Left forelimb (tissue), 1 donor: ENCODE results near the gene PNPLA2.

Source experiments
- DNase-seq: peaks from one replicate; pipeline ENCODE4 v3.0.0-alpha.2; 2018; ENCODE audit warnings: low spot score

Gene PNPLA2

DNA sequence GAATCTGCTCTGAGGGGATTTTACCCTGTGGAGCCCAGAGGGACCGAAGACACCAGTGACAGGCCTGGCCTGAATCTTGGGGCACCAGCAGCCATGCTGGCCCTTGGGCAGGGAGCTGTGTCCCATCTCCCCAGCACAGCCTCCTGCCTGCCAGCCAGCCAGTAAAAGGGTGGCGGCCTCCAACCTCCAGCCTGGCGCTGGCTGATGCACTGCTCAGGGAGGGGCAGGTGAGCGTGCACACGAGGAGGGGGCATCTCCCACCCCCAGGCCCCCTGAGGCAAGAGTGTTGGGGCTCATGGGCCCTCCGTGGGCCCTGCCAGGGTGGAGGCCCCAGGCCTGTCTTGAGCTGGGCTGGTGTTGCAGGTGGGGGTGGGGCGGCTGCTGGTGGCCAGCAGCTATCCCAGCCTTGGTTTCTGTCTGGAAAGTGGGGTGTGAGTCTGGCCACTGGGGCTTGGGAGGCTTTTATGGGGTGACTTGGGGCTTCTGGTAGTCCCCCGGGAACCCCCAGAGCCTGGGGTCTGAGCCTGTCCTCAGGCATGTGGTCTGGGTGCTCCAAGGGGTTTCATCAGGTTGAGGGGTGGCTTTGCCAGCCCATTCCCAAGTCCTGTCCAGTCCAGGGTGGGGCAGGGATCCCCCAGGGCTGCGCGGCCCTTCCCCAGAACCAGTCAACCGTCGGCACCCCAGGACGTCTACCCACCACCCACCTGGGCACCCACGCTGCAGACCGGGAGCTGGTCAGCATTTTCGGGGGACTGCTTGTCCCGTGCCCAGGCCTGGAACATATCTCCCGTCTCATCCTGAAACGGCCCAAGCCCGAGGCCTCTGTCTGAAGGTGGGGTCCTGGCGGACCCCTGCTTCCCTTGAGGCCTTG, 41.8 kb downstream of the PNPLA2 start:
- DNase-seq = no peak

DNA sequence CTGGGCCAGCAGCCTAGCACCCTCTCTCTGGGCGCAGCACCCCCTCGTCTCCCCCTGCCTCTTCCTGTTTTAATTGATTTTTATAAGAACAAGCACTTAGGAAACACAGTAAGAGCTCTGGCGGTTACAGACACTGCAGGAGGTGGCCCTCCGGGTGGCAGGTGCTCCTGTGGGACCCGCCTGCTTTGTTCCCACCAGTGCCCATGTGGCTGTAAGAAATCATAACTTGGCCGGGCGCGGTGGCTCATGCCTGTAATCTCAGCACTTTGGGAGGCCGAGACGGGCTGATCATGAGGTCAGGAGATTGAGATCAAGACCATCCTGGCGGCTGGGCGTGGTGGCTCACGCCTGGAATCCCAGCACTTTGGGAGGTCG, 42.4 kb downstream of the PNPLA2 start:
- no peak for DNase-seq

DNA sequence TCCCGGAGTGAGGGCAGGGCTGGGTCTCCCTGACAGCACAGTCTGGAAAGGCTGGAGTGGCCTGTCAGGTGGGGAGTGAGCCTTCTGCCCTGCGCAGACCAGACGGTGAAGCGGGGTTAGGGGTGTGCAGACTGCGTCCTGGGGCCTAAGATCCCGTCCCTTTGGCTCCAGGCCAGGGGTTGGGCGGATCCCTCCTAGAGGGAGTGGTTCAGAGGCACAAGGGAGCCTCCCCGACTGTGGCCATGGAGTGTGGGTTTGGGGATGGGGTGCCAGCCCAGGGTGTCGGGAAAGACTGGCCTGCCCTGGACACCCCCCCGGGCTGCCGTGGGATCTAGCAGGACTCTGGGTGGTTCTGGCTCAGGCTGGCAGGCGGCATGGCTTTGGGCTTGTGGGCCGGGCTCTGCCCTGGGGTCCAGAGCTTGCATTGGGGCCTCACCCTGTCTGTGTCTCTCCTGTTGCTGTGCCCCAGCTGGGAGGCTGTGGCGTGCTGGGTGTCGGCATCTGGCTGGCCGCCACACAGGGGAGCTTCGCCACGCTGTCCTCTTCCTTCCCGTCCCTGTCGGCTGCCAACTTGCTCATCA, 43.5 kb downstream of the PNPLA2 start:
- DNase-seq = no peak

DNA sequence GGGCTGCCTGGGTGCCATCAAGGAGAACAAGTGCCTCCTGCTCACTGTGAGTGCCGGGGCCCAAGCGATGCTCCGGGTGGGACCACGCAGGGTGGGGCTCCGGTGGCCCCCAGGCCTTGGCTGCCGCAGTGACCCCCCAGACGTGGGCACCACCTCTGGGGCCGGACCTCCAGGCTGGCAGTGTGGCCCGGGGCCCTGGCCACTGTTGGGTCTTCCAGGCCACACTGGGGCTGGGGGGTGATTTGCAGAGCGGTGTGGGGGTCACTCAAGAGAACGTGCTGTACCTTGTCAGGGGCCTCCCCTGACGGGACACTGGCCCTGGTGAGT, 43.9 kb downstream of the PNPLA2 start:
- no peak for DNase-seq

DNA sequence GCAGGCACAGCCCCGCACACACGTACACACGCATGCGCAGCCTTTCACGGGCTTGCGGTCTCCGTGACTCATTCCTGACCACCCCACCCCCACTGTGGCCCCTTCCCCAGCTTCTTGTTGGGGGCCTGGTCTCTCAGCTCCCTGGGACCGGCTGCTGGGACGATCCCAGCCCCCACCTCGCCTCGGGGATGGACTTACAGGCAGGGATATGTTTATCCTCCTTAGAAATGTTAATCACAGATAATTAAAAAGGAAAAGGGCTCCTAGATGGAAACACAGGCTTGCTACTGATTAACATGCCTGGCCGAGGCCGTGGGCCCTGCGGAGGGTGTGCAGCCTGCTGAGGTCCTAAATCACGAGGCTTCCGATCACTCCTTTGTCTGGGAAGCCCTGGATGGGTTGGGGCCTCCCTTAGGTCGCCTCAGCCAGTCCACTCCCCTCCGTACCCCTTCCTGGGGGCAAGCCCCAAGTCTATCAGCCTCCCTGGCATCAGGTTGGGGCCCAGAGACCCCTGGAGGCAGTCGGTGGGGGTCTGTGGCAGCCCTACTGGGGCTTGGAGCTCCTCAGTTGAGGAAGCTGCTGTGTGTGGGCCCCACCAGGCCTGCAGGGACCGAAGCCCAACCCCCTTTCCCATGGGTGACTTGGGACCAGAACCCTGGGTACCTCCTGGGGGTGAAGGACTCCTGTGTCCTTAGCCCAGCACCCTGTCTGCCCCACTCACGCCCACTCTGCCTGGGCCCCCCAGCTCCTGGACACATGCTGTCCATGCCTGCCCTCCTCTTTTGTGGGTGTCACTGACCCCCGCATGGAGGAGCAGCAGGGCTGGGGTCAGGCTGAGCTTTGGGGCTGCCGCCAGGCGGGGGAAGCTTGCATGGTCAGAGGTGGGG, 44.6 kb downstream of the PNPLA2 start:
- DNase-seq = no peak

DNA sequence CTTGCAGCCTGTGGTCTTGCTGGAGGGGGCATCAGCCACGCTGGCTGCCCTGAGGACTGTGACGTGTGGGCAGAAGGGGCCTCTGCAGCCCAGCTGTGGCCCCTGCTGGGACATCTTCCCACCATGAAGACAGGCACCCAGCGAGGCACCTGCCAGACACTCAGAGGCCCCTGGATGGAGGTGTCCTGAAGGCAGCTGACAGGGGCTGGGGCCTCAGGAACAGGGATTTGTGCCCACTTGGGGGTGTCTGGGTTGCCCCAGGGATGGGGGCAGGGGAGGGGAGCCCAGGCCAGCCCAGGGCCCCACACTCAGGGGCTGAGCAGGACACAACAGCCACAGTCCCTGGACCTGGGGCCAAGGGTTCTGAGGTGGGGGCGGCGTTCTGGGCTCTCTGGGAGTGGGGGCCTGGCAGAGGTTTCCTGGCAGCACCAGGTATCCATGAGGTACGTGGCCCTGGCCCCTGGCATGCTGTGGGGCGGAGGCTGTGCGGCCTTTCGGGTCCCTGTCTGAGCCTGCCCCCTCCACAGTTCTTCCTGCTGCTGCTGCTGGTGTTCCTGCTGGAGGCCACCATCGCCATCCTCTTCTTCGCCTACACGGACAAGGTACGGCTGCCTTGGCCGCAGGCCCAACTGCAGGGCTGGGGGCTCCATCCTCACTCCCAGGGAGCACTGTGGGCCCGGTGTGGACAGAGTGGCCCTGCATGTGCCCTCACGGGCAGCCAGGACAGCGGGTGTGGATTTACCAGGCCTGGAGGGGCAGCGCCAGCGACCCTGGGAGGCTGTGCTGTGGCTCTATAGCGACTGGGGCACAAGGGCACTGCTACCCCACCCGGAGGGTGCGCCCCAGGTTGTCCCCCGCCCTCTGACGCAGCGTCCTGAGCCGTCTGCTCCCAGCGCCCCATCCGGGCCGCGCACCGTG, 45.5 kb downstream of the PNPLA2 start:
- DNase-seq = no peak

DNA sequence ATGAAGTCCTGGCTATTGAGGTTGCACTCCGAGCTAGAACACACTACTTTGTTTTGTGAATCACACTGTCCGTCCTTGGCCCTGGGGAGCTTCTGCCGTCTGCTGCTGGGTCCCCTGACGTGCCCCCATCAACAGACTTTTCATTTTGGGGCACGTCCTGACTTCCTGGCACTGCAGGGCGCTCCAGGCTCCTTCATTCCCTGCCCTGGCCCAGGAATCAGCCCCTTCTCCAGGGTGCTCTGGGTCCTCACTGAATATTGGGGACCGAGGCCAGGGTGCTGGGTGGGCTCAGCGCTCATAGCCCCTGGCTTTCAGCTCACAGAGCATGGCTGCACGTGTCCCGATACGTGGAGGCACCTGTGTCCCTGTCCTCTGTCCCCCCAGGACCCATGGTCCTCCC, 46.2 kb downstream of the PNPLA2 start:
- DNase-seq = no peak

DNA sequence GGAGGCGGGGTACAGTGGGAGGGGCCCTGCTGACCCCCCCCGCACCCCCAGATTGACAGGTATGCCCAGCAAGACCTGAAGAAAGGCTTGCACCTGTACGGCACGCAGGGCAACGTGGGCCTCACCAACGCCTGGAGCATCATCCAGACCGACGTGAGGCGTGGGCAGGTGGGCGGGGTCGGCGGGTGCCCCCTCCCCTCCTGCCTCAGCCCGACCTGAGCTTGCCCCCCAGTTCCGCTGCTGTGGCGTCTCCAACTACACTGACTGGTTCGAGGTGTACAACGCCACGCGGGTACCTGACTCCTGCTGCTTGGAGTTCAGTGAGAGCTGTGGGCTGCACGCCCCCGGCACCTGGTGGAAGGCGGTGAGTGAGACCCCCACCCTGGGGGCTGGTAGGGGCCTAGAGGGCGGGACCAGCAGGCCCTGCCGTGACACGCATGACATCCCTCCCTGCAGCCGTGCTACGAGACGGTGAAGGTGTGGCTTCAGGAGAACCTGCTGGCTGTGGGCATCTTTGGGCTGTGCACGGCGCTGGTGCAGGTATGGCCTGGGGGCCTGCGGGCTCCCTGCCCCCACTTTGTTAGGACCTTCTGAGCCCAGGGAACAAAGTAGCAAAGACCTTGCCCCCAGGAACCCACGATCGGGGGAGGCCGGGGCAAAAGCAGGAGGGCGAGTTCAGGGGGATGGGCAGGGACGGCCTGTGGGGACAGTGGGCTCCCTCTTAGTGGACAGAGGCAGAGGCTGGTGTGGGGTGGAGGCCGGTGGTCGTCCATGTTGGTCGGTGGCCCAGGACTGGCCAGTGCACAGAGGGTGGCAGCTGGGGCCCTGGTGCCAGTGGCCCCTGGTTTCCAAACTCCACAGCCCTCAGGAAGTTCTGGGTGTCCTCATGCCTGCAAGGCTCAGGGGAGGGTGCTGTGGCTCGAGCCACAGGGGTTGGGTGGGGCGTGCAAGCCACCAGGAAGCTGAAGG, 47.0 kb downstream of the PNPLA2 start:
- no peak for DNase-seq

DNA sequence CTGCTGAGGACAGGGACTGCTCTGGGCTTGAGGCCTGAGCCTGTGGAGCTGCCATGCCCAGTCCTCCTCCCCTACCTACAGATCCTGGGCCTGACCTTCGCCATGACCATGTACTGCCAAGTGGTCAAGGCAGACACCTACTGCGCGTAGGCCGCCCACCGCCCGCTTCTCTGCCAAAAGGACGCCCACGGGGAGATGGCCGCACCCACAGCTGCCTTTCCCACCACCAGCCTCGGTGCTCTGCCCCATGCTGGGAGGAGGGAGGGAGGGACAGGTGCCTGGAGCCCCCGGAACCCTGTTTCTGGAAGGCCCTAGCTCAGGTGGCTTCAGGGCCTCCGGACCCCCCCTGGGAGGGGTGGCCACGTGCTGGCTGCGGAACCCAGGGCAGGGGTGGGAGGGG, 47.8 kb downstream of the PNPLA2 start:
- DNase-seq = no peak

DNA sequence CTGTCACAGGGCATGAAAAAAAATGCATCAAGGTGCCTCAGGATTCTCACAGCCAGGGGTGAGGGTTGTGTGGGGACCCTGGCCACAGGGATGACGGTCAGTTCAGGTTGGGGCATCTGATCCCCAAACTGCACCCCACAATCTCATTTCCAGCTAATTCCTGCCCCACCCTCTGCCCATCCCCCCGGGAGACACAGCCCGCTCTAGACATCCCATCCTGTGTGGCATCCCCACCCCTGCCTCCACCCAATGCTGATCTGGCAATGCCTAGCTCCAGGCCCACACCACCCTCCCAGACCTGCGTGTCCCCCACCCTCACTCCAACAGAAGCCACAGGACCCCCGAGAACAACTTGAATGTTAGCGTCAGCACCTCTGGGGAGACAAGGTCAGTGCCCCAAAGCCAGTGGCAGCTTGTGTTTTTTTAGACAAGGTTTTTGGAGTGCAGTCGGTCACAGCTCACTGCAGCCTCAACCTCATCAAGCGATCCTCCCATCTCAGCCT, 49.2 kb downstream of the PNPLA2 start:
- no peak for DNase-seq

DNA sequence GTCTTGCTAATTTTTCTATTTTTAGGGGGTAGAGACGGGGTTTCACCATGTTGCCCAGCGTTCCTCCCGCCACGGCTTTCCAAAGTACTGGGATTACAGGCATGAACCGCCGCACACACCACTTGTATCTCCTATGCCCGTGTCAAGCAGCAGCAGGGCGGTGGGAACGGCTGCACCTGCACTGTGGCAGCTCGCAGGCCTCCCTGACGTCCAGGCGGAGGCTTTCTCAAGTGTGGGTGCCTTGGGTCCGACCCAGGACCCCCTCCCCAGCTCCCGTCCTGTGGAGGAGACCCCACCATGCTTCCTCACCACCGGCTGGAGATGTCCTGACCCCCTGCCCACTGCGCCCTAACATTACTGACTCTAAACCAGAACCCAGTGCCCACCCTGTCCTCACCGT, 49.7 kb downstream of the PNPLA2 start:
- DNase-seq = no peak

DNA sequence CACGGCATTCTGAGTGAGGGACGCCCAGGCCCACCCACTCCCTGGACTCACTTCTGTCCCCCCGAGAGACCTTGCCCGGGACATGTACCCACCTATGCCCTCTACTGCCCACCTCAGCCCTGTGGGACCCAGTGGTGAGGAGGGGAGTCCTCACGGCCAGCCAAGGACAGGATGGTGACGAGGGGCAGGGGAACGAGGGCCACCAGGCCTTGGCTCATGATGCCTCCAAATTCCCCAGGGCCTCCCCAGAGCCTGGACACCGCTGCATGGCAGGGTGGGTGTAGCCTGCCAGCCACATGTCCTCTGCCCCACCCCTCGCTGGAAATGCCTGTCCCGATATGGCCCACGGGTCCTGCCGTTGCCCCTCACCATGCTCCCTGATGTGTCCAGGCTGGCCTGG, 50.1 kb downstream of the PNPLA2 start:
- DNase-seq = no peak

DNA sequence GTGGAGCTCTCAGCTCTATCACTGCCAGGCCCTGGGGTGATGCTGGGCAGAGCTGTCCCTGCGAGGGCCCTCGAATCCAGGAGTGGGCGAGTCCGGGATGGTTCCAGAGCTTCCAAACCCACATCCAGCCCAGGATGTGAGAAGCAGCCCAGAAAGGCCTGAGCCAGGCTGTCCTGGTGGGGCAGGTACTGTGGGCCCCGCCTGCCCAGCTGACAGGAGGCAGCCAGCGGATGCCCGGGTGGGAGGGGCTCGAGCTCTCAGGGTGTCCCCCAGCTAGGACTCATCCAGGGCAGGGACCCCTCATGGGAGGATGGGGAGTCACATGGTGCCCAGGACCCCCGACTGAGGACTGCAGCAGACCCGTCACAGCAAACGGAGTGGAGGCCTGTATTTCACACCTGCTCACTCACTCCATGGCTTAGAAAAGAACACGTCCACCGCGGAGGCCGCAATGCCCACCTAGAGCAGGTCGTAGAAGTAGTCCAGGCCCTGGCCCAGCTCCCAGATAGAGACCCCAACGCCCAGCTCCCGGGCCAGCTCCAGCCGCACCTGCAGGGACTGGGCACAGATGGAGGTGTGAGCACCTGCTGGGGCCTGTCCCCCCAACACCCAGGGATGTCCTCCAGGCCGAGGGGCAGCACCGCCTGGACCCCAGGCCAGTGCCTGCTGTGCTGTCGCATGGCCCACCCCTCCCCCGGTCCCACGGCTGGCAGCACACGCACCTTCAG, 50.8 kb downstream of the PNPLA2 start:
- no peak for DNase-seq

DNA sequence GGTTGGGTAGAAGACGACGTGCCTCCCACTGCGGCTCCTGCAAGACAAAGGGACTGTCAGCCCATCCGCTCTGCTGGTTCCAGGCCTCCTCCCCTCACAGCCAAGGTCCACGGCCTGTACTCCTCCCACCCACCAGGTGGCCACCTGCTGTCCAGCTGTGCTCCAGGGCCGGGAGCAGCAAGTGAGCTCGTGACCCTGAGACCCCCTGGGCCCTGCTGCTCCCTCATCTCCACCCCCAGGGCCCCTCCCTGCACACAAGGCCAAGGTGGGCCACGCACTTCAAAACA, 51.4 kb downstream of the PNPLA2 start:
- DNase-seq = no peak

DNA sequence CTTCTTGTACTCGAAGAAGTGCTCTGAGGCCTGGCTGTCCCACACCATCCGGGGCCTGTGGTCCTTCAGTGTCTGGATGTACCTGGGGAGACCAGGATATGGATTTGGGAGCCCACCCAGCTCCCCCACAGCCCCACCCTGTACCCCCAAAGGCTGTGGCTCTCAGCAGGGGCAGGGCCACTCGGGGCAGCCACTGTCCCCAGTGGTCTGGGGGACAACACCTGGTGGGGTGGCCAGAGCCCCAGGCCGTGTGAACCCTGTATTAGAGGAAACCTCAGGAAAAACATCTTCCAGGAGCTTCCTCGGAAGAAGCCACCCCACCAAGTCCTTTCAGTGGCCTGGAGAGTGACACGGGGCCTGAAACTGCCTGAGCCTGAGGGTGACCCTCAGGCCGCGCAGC, 51.7 kb downstream of the PNPLA2 start:
- no peak for DNase-seq

DNA sequence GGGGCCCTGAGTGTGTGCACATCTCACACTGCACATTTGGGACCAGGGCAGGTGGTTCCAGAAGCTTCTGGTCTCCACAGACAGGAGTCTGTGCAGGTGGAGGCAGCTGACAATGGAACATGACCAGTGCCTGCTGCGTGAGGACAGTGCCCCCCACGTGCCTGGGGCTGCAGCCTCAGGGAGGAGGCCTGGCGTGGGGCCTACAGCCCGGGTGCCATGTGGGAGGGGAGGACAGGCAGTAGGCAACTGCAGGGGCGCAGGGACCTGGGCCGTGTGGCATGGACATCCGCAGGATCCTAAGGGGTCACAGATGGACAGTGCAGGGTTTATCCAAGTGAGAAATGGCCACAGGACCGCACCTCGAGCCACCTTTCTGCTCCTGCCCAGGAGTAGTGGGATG, 52.8 kb downstream of the PNPLA2 start:
- no peak for DNase-seq

DNA sequence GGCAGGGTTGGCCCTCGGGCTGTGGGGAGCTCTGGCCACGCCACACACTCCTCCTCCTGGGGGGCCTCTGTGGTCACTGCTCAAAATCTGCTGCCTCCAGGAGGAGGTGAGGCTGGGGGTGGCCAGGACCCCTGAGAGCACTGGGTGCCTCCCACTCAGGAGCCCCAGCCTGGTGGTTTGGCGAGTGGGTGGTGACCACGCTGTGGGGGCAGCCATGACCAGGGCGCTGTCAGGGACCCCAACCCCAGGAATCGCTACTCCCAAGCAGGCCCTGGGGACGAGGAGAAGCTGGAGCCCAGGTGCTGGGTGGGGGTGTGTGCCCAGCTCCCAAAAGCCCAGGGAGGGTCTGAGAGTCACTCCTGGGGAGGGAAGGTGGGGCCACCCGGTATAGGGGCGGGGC, 54.1 kb downstream of the PNPLA2 start:
- DNase-seq = no peak

DNA sequence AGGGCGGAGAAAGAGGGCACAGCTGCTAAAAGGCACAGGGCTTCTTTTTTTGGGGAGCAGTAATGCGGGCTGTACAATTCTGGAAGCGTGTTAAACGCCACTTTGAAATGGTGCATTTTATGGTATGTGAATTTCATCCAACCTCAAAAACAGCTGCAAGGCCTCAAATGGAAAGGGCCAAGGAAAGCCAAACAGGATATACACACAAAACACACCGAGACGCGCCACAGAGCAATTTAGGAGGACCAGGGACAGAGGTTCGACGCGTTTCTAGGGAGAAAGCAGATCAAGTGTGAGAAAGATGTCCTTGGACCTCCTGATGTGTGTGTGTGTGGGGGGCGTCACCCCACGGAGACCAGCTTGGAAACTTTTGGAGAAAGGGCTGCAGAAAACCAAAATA, 55.0 kb downstream of the PNPLA2 start:
- no peak for DNase-seq
